ENCODE results near the gene ADCY4.
"Not testable (repeated sequence)": the region's sequence is repeated elsewhere in the genome, so short reads cannot be mapped to it uniquely, and the experiment has no call there.

The ADCY4 gene

GRCh38 chr14:24366721-24367513 lies 32.0 kb upstream of the ADCY4 start:
- peak in 1 of 2 donors; percentile 17 for DNase-seq (ENCODE audit: low read depth in 2 of 2)

- no peak for DNase-seq (ENCODE audit: low read depth in 2 of 2)
These were observed 31.5 kb upstream of the ADCY4 start for GRCh38 chr14:24366413-24366720.

DNA sequence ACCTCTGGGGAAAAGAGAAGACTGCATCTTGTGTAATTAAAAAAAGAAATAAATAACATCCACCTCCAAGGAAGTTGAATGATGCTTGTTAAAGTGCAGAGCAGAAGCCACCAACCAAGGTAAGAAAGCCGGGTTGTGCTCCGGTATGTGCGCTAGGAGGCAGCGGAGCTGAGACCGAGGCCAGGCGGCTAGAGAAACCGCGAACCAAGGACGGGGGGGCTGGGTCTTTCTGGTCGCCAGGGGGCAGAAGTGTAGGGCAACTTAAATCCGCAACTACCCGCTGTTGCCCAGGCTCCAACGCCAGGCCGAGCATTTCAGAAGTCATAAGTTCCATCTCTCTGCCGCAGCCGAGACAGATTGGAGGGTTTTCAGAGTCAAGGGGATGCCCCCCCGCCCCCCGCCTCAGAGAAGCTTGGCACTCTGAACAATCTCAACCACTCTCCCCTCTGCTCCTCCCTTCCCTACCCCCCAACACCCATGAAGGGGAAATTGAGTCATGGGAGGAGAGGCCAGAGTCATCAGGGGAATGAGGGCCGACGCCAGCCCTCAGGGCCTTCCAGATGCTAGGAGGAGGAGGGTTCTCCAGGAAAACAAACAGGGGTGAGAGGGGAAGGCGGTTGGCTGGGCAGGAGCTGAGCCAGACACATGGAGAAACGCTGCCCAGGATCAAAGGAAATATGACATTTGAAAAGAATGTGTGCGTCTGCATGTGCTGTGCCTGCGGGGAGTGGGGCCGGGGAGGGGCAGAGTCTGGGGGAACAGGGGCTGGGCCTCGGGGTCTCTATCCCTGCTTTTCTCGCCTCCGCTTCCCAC lies 30.9 kb upstream of the ADCY4 start:
- DNase-seq (ENCODE audit: low read depth in 2 of 2) = peak; percentile 42 to 62

- no peak for DNase-seq (ENCODE audit: low read depth in 2 of 2)
These were observed 30.0 kb upstream of the ADCY4 start for GRCh38 chr14:24364841-24365240.

- no peak for DNase-seq (ENCODE audit: low read depth in 2 of 2)
These were observed 28.5 kb upstream of the ADCY4 start for GRCh38 chr14:24363401-24363800.

DNA sequence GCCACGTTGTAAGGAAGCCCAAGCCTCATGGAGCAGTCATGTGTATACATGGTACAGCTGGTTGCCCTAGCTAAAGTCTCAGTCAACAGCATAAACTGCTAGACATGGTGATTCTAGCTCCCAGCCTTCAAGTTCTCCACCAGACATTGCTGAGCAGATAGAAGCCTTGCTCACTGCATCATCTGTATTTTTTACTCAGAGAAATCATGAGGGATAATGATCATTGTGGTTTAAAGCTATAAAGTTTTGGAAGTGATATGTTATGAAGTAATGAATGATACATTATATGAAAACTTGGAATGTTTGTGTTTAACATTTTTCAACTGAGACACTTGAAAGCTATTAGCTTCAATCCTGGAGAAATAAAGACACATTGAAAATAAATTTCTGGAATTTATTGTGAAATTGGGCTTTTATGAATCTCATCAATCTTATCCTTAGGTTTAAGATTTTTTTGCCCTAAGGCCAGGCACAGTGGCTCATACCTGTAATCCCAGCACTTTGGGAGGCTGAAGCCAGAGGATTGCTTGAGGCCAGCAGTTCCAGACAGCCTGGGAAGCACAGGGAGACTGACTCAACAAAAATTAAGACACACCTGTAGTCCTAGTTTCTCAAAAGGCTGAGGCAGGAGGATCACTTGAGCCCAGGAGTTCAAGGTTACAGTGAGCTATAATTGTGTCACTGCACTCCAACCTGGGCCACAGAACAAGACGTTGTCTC lies 27.5 kb upstream of the ADCY4 start:
- DNase-seq (ENCODE audit: low read depth in 2 of 2) = no peak

- DNase-seq (ENCODE audit: low read depth in 2 of 2) = no peak
These were observed 26.5 kb upstream of the ADCY4 start for GRCh38 chr14:24361326-24361725.

DNA sequence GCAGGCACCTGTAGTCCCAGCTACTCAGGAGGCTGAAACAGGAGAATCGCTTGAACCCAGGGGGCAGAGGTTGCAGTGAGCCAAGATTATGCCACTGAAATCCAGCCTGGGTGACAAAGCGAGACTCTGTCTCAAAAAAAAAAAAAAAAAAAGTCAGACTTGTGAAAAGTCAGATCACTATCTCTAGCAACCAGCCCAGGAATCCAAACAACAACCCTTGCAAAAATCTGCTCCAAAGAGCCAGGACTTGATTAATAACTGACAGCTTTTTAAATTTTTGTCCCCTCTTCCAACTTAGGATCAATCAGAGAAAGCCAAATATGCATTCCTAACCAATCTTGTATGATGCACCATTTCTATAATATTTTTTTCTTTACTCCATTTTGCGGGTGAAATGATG lies 25.4 kb upstream of the ADCY4 start:
- DNase-seq (ENCODE audit: low read depth in 2 of 2) = no peak

DNA sequence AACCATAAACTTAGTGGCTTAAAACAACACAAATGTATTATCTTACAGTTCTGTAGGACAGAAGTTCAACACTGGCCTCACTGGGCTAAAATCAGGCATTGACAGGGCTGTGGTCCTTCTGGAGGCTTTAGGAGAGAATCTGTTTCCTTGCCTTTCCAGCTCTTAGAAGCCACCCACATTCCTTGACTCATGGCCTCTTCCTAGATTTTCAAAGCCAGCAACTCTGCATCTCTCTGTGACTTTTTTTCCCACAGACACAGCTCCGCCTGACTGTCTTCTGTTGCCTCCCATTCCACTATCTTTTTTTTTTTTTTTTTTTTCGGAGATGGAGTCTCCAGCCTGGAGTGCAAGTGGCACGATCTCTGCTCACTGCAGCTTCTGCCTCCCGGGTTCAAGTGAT lies 21.3 kb upstream of the ADCY4 start:
- DNase-seq (ENCODE audit: low read depth in 2 of 2) = no peak

- DNase-seq (ENCODE audit: low read depth in 2 of 2) = no peak
These were observed 20.1 kb upstream of the ADCY4 start for GRCh38 chr14:24355009-24355408.

DNA sequence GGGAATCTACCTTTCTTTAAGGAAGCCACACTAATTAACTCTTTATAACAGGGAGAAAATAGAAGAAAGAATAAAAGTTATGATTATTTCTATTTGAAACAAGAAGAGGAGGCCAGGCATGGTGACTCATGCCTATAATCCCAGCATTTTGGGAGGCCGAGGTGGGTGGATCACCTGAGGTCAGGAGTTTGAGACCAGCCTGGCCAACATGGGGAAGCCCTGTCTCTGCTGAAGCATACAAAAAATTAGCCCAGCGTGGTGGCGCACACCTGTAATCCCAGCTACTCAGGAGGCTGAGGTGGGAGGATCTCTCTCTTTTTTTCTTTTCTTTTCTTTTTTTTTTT lies 19.6 kb upstream of the ADCY4 start:
- not testable (repeated sequence) for DNase-seq (ENCODE audit: low read depth in 2 of 2)

GRCh38 chr14:24353559-24354481 lies 18.9 kb upstream of the ADCY4 start:
- no peak for DNase-seq (ENCODE audit: low read depth in 2 of 2)

DNA sequence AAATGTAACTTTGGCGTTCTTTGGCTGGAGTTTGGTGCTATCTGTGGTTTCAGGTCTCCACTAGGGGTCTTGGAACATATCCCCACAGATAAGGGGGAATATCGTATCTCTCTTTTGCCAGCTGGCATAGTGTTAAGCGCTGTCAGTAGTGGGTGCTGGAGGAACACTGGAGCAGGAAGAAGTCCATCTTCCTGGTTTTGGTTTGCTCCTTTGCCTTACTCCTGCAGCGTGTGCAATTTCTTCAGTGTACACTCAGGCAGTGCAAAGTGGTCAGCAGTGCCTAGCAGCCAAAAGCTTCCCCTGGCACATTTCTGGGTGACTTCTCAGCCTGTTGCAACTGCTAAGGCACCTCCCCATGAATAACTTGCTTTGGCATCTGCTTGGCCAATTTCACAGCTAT lies 16.6 kb upstream of the ADCY4 start:
- DNase-seq (ENCODE audit: low read depth in 2 of 2) = no peak

DNA sequence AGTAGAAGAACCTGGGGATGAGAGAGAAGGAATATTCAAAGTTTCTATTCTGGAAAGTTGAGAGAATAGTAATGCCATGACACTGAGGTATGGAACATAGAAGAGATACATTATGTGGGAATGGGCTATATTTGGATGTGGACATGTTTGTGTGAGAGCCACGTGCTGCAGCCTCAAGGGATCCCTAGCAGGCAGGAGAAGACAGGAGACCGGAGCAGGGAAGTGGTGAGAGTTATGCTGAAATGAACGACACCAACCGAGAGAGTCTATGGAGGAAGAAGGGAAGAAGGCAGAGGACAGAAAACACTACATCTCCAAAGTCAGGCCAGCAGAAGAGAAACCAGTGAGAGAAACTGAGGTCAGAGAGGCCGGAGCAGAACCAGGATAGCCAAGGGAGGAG lies 14.9 kb upstream of the ADCY4 start:
- no peak for DNase-seq (ENCODE audit: low read depth in 2 of 2)

- no peak for DNase-seq (ENCODE audit: low read depth in 2 of 2)
These were observed 13.3 kb upstream of the ADCY4 start for GRCh38 chr14:24348186-24348585.

- no peak for DNase-seq (ENCODE audit: low read depth in 2 of 2)
These were observed 12.3 kb upstream of the ADCY4 start for GRCh38 chr14:24347134-24347533.

DNA sequence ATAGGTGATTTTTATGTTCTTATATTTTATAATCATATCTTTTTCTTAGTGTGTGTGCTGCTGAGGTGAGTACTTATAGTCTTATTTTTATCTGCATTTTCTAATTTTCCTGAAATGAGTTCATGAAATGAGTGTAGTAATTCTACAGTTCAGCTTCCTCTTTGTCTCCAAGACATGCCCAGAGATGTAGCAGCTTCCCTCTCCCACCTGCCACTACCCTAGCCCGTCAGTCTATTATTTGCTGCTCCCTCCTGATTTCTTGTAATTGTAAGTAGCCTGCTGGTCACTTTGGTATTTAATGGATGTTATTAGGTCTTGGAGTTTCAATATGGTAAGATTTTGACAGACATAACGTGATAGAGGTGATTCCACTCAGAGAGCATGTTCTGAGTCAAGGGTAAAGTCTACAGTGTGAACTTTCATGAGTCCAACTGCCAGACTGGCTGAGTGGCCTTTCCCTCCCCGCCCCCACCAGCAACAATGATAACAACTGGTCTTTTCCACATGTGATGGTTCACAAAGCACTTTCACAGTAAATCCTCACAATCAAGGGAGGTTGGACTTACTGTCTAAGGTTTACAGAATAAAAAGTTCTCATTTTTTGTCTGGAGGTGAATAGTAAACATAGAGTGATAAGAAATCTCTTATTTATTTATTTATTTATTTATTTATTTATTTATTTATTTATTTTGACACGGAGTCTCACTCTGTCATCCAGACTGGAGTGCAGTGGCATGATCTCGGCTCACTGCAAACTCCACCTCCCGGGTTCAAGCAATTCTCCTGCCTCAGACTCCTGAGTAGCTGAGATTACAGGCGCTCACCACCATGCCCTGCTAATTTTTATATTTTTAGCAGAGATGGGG lies 9.2 kb upstream of the ADCY4 start:
- no peak for DNase-seq (ENCODE audit: low read depth in 2 of 2)

DNA sequence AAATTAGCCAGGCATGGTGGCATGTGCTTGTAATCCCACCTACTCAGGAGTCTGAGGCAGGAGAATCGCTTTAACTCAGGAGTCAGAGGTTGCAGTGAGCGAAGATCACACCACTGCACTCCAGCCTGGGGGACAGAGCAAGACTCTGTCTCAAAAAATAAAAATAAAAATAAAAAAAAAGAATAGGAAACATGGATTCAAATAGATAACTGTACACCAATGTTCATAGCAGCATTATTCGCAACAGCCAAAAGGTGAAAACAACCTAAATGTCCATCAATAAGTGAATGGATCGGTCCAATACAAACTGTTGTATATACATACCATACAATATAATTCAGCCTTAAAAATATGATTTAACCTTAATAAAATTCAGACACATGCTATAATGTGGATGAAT lies 8.0 kb upstream of the ADCY4 start:
- DNase-seq (ENCODE audit: low read depth in 2 of 2) = no peak

GRCh38 chr14:24340606-24341005 lies 5.7 kb upstream of the ADCY4 start:
- no peak for DNase-seq (ENCODE audit: low read depth in 2 of 2)

DNA sequence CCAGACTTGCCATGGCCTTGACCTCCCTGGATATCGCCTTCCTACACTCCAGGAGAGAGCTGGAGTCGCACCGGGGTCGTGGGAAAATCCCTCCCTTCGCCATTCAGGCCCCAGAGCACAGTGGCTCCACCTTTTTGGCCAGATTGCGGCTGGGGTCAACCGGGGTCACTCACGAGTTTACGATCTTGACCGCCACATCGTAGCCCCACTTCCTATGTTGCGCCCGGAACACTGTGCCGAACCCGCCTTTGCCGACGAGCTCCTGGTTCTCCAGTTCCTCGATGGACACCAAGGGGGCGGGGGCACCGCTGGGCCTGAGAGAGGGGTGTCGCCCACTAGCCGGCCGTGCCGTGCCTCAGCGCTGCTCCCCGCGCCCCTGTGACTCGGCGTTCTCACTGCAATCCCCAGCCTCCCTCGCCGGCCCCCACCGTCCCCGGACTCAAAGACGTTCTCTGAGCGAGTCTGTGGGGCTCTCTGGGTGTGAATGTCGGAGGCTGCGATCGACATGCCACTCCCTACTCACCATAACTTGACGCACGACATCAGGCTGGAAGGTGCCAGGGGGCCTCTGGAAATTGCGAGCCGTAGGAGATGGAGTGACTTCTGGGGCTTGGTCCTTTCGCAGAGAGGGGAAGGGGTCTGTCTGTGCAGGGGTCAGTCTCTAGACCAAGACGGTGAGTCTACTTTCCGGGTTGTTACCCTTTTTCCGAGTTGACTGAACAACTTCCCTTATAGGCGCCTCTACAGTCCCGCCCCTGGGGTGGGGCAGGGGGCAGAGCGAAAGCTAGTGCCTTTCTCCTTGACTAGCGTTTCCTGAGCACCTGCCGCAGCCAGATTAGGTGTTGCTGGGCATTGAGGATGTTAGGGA lies 4.6 kb upstream of the ADCY4 start, which contains the start of gene RIPK3:
Gene RIPK3, minus strand, starts transcription at position 708 of the 868 bp plus-strand sequence. Its CDS starts 165 bp downstream, at position 543.
- DNase-seq (ENCODE audit: low read depth in 2 of 2) = peak; percentile 49 to 56
